ENCODE results near the gene SMAD6.

GRCh38 chr15:66802025-66803001 is 100.3 kb downstream of the SMAD6 start:
- TF ChIP-seq, protein P1, sequence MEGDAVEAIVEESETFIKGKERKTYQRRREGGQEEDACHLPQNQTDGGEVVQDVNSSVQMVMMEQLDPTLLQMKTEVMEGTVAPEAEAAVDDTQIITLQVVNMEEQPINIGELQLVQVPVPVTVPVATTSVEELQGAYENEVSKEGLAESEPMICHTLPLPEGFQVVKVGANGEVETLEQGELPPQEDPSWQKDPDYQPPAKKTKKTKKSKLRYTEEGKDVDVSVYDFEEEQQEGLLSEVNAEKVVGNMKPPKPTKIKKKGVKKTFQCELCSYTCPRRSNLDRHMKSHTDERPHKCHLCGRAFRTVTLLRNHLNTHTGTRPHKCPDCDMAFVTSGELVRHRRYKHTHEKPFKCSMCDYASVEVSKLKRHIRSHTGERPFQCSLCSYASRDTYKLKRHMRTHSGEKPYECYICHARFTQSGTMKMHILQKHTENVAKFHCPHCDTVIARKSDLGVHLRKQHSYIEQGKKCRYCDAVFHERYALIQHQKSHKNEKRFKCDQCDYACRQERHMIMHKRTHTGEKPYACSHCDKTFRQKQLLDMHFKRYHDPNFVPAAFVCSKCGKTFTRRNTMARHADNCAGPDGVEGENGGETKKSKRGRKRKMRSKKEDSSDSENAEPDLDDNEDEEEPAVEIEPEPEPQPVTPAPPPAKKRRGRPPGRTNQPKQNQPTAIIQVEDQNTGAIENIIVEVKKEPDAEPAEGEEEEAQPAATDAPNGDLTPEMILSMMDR (IDR thresholded peaks at IDR 0.05), result no peak
- TF ChIP-seq, protein P2, sequence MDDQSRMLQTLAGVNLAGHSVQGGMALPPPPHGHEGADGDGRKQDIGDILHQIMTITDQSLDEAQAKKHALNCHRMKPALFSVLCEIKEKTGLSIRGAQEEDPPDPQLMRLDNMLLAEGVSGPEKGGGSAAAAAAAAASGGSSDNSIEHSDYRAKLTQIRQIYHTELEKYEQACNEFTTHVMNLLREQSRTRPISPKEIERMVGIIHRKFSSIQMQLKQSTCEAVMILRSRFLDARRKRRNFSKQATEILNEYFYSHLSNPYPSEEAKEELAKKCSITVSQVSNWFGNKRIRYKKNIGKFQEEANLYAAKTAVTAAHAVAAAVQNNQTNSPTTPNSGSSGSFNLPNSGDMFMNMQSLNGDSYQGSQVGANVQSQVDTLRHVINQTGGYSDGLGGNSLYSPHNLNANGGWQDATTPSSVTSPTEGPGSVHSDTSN (IDR thresholded peaks at IDR 0.05), result no peak
- TF ChIP-seq NFIC (IDR thresholded peaks at IDR 0.05; ENCODE audit: borderline replicate concordance) (no peak), EZH2phosphoT487 (IDR thresholded peaks at IDR 0.05; ENCODE audit: borderline replicate concordance, low read depth) (no peak), EP300 (IDR thresholded peaks at IDR 0.05; ENCODE audit: borderline replicate concordance in 1 of 2, low read depth in 1 of 2, low read length in 1 of 2) (0 out of 4 replicates have a peak, but pooled peaks of 1 of the 2 experiments have one; percentile 24), SMC3 (IDR thresholded peaks at IDR 0.05; ENCODE audit: low read depth, low read length) (no peak), MXI1 (IDR thresholded peaks at IDR 0.05; ENCODE audit: low read depth, low read length) (no peak)
- TF ChIP-seq, protein P3, sequence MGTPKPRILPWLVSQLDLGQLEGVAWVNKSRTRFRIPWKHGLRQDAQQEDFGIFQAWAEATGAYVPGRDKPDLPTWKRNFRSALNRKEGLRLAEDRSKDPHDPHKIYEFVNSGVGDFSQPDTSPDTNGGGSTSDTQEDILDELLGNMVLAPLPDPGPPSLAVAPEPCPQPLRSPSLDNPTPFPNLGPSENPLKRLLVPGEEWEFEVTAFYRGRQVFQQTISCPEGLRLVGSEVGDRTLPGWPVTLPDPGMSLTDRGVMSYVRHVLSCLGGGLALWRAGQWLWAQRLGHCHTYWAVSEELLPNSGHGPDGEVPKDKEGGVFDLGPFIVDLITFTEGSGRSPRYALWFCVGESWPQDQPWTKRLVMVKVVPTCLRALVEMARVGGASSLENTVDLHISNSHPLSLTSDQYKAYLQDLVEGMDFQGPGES (IDR thresholded peaks at IDR 0.05; ENCODE audit: low read depth, low read length), result no peak
- TF ChIP-seq, protein P4, sequence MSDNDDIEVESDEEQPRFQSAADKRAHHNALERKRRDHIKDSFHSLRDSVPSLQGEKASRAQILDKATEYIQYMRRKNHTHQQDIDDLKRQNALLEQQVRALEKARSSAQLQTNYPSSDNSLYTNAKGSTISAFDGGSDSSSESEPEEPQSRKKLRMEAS (IDR thresholded peaks at IDR 0.05; ENCODE audit: low read depth), result no peak

Measured in SK-N-SH (cell line).